ENCODE results near the gene PLEKHM2.
A peak's percentile ranks its signal among the peaks of the same experiment; 100 is the strongest.
"Not testable (repeated sequence)": the region's sequence is repeated elsewhere in the genome, so short reads cannot be mapped to it uniquely, and the experiment has no call there.

The PLEKHM2 gene

GRCh38 chr1:15684042-15684461, at the start of gene PLEKHM2:
TSS of gene PLEKHM2 (plus strand) at chr1:15684320. CDS start at chr1:15684559, 239 bp downstream.
- DNase-seq, result peak; percentile 53

DNA sequence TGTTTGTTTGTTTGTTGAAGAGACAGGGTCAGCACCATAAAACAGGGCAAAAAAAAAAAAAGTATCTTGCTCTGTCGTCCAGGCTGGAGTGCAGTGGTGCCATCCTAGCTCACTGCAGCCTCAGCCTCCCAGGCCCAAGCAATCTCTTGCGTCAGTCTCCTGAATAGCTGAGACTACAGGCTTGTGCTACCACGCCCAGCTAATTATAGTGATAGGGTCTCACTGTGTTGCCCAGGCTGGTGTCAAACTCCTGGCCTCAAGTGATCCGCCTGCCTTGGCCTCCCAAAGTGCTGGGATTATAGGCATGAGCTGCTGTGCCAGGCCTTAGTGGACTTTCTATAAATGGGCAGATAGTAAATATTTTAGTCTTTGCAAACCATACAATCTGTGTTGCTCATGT, 47.7 kb upstream of the PLEKHM2 start:
- DNase-seq, result no peak

GRCh38 chr1:15637826-15638225, 46.3 kb upstream of the PLEKHM2 start:
- DNase-seq, result no peak

DNA sequence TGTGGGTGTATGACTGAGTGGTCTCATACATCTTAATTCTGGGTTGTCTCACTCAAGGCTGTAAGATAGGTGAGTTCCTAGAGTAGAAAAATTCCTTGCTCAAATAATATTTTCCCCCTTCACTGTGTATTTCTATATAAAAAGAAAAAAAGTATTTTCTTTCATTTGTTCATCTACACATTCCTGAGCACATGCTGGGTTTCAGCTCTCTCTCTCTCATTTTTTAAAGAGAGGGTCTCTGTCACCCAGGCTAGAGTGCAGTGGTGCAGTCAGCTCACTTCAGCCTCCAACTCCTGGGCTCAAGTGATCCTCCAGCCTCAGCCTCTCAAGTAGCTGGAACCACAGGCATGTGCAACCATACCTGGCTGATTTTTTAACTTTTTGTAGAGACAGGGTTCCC, 44.9 kb upstream of the PLEKHM2 start:
- DNase-seq, result no peak

- DNase-seq, result no peak
These were observed 44.2 kb upstream of the PLEKHM2 start for GRCh38 chr1:15639931-15640330.

DNA sequence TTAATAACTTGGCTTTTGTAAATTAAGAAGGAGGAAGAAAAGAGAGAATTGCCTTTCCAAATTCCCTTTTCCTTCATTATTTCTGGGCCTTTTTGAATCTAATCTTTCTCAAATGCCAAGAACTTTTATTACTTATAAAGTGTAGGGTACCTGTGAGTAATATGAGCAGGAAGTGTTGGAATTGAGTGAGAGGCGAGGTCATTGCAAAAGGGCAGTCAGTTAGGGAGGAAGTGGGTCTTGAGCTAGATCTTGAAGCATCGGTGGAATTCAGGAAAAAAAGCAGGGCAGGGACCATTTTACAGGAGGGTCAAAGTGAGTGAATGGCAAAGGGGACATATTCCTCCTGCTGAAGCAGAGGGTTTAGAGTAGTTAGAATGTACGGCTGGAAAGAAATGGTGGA, 43.5 kb upstream of the PLEKHM2 start:
- DNase-seq, result no peak

DNA sequence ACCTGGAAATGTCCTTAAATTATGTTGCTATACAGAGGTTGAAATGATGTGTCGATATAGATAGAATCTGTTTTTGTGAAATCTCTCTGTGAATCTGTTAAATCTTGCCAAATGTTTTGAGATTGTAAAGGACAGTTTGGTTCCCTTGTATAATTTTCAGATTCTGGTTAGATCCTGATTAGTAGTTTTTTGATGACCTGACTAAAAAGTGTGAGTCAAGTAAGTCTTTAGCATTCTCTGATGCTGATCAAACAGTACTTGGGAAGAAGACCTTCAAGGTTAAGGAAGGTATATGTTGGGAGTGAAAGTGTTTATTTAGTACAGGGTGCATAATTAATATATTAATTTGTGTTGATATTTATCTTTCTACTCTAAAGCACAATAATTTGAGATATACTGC, 34.2 kb upstream of the PLEKHM2 start:
- no peak for DNase-seq

DNA sequence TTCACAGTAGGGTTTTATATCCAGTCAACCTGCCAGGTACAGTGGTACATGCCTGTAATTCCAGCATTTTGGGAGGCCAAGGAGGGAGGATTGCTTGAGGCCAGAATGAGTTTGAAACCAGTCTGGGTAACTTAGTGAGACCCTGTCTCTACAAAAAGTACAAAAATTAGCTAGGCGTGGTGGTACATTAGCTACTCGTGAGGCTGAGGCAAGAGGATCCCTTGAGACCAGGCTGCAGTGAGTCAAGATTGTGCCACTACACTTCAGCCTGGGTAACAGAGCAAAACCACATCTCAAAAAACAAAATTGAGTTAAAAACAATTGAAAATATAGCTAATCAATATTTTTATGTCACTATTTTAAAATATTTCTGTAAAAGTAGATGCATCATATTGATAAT, 33.7 kb upstream of the PLEKHM2 start:
- no peak for DNase-seq

GRCh38 chr1:15652130-15652529, 32.0 kb upstream of the PLEKHM2 start:
- not testable (repeated sequence) for DNase-seq

DNA sequence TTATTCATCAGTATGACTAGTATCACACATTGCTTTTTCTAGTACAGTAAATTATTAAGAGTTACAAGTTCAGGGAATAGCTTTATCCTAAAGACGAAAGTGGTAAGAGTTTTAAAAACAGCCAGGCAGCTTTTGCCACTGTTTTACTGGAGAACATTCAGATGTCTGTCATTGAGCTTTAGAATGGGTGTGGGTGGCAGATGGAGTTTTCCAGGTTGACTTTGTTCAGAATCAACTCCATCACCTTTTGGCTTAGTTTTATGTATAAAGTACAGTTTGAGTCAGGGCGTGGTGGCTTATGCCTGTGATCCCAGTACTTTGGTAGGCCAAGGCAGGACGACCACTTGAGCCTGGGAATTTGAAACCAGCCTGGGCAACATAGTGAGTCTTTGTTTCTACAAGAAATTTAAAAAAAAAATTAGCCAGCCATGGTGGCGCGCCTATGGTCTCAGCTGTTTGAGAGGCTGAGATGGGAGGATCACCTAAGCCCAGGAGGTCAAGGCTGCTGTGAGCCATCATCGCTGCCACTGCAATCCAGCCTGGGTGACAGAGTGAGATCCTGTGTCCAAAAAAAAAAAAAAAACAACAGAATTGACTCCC, 29.9 kb upstream of the PLEKHM2 start:
- DNase-seq, result no peak

- no peak for DNase-seq
These were observed 27.7 kb upstream of the PLEKHM2 start for GRCh38 chr1:15656464-15656863.

GRCh38 chr1:15657021-15657420, 27.1 kb upstream of the PLEKHM2 start:
- no peak for DNase-seq

GRCh38 chr1:15660151-15660550, 24.0 kb upstream of the PLEKHM2 start:
- no peak for DNase-seq

DNA sequence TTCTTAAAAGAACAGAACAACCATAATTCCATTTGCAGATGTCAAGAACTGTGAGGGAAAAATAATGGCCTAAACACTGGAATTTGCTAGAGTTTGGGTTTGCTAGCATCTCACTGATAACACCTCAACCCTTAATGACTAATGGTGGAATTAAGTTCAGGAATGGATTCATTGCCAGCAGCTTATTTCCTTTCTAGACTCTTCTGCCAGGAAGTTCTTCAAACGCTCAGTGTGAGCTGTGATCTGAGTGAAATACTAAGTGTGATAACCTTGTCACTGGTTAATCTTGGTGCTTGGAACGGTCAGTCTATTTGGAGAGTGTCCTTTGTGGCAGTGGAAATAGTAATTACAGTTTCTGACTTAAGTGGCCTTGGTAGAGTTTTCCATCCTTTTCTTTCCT, 21.6 kb upstream of the PLEKHM2 start:
- no peak for DNase-seq

- DNase-seq, result no peak
These were observed 20.2 kb upstream of the PLEKHM2 start for GRCh38 chr1:15663925-15664324.

- DNase-seq, result no peak
These were observed 16.8 kb upstream of the PLEKHM2 start for GRCh38 chr1:15667362-15667761.

DNA sequence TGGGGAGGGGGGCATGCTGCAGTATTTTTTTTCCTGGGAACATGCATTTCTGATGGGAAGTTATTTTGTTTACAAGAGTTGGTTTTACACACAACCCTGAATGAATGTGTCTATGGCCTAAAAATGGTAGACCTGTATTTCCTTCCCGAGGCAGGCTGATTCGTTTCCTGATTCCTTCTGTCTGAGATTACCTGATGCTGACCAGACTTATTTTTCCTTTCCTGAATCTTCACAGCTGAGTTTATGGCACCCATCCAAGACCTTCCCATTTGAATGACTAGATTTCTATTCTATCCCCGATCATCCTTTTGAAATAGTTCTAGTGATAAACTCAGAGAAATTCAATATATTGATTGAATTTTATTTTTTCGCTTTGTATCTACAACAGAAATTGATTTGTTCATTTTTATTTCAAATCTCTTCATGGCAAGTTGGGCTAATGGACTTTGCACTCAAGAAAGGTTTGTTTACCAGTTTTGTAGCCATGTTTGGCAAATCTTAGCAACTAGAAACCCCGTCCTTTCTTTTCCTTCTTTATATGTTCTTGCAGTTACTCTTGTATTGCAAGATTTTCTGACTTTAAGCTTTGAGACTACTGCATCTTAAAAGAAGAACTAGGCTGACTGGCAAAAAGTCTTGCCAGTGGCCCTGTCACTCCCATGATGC, 15.9 kb upstream of the PLEKHM2 start:
- no peak for DNase-seq

GRCh38 chr1:15669074-15669473, 15.0 kb upstream of the PLEKHM2 start:
- no peak for DNase-seq

GRCh38 chr1:15669864-15670263, 14.3 kb upstream of the PLEKHM2 start:
- DNase-seq, result no peak

DNA sequence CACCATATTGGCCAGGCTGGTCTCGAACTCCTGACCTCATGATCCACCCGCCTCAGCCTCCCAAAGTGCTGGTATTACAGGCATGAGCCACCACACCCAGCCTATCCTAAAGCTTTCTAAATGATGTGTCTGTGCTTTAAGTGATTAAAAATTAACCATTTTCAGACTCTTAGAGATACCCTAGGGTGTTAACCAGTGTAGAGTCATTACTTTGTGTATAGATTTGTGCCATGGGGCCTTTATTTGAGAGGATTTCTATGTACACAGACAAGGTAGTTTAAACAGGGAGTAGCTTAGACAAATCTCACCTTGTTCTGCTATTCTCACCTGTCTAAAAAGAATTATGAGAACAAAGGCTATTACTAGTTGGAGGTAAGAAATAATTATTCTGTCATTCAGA, 12.7 kb upstream of the PLEKHM2 start:
- no peak for DNase-seq

GRCh38 chr1:15674386-15675159, 9.5 kb upstream of the PLEKHM2 start:
- DNase-seq, result no peak

GRCh38 chr1:15676010-15676409, 8.1 kb upstream of the PLEKHM2 start:
- DNase-seq, result no peak

DNA sequence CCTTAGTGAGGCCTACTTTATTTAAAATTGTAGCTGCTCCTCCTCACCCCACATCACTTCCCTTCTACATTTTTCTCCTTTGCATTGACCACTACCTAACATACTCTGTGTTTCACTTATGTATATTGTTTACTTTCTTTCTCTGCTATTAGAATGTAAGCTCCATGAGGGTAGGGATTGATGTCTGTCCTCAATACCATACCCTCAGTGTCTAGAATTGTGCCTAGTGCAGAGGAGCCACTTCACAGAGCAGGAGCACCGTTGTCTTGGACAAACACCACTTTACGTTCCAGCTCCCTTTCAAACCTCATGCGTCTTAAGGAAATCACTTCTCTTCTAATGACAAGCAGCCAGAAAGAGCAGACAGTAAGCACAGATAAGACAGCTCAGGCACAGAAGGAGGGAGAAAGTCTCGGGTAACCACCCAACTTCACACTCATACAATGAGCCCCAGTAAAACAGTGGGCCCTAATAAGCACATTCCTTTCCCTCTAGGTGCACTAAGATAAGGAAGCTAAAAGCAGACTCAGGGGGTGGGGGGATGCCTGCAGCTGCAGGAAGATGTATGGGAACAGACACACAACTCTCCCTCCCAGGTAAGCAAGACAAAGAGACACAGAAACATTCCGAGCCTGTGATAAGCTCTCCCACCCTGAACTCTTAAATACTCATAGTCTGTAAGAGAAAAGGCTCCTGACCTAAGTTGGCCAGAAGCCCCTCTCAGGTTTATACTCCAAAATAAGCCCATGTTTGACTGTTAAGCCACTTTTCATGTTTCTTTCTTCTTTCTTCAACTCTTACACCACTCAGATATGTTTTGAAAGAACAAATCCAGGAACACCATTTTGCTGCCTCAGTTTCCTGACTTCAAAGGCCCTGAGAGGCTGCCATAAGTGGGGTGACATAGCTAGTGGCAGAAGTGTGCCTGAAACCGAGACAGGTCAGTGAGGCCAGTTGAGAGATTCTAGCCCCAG, 7.1 kb upstream of the PLEKHM2 start:
- no peak for DNase-seq

Data from stimulated activated CD4-positive, alpha-beta T cell treated with anti-CD3 and anti-CD28 coated beads, Interleukin-12 subunit alpha, Interleukin-12 subunit beta, amount 100 ng/mL, for 4 hours (primary cell).